Brain microvascular endothelial cell (primary cell): Measurements from ENCODE around the gene AGPAT2.
"Not testable (repeated sequence)": the region's sequence is repeated elsewhere in the genome, so short reads cannot be mapped to it uniquely, and the experiment has no call there.

Source experiments
- DNase-seq: peaks from one replicate; pipeline ENCODE4 v3.0.0-alpha.2; 2020
- H3K27ac ChIP-seq: fragments of 250-450 bp; sonication (Bioruptor Pico); 2 replicates; pipeline ENCODE4 v1.5.1; 2020; ENCODE audit warnings: mild to moderate bottlenecking, moderate library complexity
- H3K27me3 ChIP-seq: fragments of 250-450 bp; sonication (Bioruptor Pico); replicated peaks from 2 replicates; pipeline ENCODE4 v1.5.1; 2020; ENCODE audit warnings: mild to moderate bottlenecking
- H3K36me3 ChIP-seq: fragments of 250-450 bp; sonication (Bioruptor Pico); replicated peaks from 2 replicates; pipeline ENCODE4 v1.5.1; 2020; ENCODE audit warnings: mild to moderate bottlenecking
- H3K4me3 ChIP-seq: 2 replicates; pipeline ENCODE4 v1.5.1; 2011; ENCODE audit warnings: low read depth, mild to moderate bottlenecking, control low read depth, low read length, moderate library complexity
- in situ Hi-C: cut with HindIII; loops from 2 replicates; pipeline ENCODE4 v1.10.0; 2017; ENCODE audit warnings: low sequenced_read_pairs, low pct_ligation_motif_present
- TF ChIP-seq, protein P1 (sequence below): IDR thresholded peaks from 2 replicates; pipeline ENCODE4 v1.5.1; 2011; ENCODE audit warnings: low read depth, mild to moderate bottlenecking, moderate library complexity, low read length, control low read depth, inconsistent platforms; ENCODE audit errors: missing control alignments

AGPAT2 gene

DNA sequence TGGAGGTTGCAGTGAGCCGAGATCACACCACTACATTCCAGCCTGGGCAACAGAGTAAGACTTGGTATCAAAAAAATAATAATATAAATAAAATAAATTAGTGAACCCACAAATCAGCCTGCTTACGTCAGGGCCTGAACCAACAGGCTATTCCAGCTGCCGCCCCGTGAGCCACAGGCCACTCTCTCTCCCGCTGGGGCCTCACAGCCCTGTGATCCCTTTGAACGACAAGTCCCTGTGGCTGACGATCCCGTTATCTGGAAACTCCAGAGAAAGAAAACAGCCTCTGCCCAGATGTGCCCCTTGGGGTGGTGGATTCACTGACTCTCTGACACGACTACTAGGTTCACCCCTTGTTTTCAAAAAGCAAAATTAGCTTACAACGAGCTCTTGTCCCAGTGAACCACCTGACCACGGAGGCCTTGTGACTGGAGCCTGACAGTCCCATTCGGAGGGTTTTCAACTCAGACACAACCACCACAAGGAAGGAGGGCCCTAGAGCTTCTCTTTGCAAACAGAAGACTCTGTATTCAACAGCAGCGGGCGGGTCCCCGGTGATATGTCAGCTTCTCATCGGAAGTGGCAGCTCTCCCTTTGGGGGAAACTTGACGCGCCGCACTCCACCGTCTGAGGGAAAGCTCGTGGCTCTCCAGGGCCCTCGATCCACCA is 20.7 kb upstream of the AGPAT2 start:
- no peak overlapping the region for H3K4me3 ChIP-seq
- DNase-seq, result no peak
- no peaks in the 10 kb centered on the region for H3K27me3 ChIP-seq
- in situ Hi-C loops, result no loop called here
- no peaks in the 10 kb centered on the region for H3K36me3 ChIP-seq
- no peak overlapping the region for H3K27ac ChIP-seq
- TF ChIP-seq, protein P1, sequence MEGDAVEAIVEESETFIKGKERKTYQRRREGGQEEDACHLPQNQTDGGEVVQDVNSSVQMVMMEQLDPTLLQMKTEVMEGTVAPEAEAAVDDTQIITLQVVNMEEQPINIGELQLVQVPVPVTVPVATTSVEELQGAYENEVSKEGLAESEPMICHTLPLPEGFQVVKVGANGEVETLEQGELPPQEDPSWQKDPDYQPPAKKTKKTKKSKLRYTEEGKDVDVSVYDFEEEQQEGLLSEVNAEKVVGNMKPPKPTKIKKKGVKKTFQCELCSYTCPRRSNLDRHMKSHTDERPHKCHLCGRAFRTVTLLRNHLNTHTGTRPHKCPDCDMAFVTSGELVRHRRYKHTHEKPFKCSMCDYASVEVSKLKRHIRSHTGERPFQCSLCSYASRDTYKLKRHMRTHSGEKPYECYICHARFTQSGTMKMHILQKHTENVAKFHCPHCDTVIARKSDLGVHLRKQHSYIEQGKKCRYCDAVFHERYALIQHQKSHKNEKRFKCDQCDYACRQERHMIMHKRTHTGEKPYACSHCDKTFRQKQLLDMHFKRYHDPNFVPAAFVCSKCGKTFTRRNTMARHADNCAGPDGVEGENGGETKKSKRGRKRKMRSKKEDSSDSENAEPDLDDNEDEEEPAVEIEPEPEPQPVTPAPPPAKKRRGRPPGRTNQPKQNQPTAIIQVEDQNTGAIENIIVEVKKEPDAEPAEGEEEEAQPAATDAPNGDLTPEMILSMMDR, result no peak

DNA sequence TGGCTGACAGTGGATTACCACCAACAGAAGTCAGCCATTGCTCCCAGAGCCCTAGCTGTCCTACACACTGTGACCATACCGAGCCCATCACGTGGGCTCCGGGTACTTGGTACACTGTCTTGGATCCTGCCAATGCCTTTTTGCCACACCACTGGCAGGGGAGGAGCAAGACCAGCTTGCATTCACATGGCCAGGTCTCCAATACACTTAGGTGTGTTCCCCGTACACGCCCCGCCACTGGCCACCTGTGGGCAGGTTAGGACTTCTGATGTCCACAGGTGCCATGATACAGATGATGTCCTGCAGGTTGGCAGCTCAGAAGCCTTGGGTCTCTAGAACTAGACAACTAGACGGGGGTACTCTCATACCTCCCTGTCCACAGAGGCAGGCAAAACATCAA is 19.8 kb upstream of the AGPAT2 start:
- TF ChIP-seq, protein P1, result no peak
- no peak overlapping the region for H3K4me3 ChIP-seq
- no peaks in the 10 kb centered on the region for H3K27me3 ChIP-seq
- in situ Hi-C loops, result no loop called here
- no peak overlapping the region for H3K27ac ChIP-seq
- DNase-seq, result no peak
- no peaks in the 10 kb centered on the region for H3K36me3 ChIP-seq

DNA sequence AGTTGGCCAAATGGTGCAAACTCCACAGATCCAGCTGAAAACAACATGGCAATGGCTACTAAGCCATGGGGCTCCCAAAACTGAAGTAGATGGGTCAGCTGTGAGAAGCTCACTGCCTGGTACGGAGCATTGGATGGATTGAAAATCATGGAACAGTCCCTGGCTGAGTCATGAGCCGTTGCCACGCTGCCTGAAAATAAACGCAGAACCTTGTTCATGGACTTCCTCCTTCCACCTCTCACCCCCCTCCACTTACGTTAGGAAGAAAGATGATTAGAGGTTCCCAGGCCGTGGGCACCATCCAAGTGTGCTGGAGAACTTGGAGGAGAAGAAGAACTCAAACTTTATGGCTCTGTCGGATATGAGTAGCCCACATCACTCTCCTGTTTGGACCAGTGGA is 18.3 kb upstream of the AGPAT2 start:
- TF ChIP-seq, protein P1, result no peak
- Histone ChIP-seq H3K27me3 (peaks cover 9% of the 10 kb centered on the region), H3K27ac (no peak overlapping the region), H3K4me3 (no peak overlapping the region), H3K36me3 (no peaks in the 10 kb centered on the region)
- in situ Hi-C loops, result no loop called here
- DNase-seq, result no peak

DNA sequence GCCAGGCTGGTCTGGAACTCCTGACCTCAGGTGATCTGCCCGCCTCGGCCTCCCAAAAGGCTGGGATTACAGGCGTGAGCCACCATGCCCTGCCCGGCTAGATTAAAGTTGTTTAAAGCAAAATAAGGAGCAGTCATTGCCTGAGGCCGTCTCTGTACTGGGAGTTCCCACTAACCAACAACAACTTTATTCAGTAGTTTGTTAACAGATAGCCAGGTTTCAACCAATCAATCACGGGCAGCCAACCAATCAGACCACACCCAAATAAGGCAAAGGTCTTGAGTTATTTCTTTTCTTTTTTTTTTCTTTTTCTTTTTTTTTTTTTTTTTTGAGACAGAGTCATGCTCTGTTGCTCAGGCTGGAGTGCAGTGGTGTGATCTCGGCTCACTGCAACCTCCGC is 17.5 kb upstream of the AGPAT2 start:
- H3K27ac ChIP-seq, H3K27me3 ChIP-seq, H3K36me3 ChIP-seq, H3K4me3 ChIP-seq, in situ Hi-C loops, DNase-seq: not testable (repeated sequence)

DNA sequence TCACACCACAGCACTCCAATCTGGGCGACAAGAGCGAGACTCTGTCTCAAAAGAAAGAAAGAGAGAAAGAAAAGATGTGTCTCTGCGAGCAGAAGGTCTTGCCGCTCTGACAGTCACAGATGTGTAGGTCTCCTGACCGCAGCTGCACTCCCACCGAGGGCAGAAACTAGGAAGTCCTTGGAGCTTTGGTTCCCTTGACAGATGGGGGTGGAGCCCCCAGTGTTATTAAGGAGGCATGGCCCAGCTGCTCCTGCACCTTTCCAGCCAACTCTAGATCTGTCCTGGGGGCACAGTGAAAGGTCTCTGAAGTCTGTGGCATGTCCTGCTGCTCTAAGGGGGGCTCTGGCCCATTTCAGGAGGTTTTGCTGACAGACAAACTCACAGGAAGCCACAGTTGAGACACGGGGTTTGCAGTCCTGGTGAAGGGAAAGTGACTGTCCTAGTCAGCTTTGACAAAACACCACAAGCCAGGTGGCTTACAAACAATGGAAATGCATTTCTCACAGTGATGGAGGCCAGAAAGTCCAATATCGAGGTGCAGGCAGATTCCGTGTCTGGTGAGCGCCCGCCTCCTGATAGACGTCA is 16.1 kb upstream of the AGPAT2 start:
- Histone ChIP-seq H3K27me3 (peaks cover 9% of the 10 kb centered on the region), H3K27ac (no peak overlapping the region), H3K4me3 (no peak overlapping the region), H3K36me3 (no peaks in the 10 kb centered on the region)
- TF ChIP-seq, protein P1, result no peak
- in situ Hi-C loops, result no loop called here
- no peak for DNase-seq

DNA sequence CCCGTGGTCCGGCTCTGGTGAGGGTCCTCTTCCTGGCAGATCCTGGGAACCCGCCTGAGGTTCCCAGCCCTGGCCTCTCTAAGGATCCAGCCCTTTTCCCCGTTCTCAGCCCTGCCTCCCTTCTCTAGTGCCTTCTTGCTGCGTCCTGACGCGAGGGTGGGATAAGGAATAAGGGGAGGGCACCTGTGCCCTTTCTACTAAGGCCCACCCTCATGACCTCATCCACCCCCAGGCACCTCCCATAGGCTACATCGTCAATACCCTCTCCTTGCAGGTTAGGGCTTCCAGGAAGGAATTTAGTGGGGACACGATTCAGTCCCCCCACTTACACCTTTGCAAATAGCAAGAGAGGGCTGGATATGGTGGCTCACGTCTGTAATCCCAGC is 14.4 kb upstream of the AGPAT2 start:
- no peak overlapping the region for H3K4me3 ChIP-seq
- no peak overlapping the region for H3K27ac ChIP-seq
- no peaks in the 10 kb centered on the region for H3K36me3 ChIP-seq
- TF ChIP-seq, protein P1, result no peak
- H3K27me3 ChIP-seq, result peaks cover 12% of the 10 kb centered on the region
- in situ Hi-C loops, result no loop called here
- DNase-seq, result no peak
